IPS-NIHi11 (cell line): Measurements from ENCODE around the gene SLC30A3.

Experiments
- DNase-seq: peaks from one replicate; pipeline ENCODE4 v3.0.0; 2012; ENCODE audit warnings: mixed read lengths, low spot score

The SLC30A3 gene

GRCh38 chr2:27258051-27258450 lies 4.8 kb downstream of the SLC30A3 start:
- DNase-seq = no peak

DNA sequence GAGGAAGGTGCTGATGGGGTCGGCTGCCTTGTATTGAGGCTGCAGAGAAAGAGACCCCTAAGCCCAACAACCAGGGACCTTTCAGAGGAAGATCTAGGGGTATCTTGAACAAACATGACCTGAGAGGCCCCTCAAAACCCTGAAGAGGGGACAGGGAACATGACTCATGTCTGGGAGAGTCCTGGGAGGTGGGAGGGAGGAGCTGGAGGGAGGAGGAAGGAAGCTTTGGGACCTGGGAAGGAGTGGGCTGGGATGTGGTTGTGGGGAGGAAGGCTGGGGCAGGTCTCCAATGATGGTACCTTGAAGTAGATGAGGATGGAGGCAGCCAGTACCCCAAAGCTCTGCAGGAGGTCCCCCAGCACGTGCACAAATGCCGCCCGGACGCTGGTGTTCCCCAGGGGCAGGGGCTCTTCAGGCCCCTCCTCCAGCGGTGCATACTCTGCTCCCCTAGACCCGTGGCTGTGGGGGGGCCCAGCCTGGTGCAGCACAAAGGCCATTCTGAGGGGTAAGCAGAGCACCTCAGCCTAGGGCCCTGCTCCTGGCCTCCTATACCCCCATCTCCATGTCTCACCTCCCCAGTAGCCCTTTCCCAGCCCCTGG lies 5.9 kb downstream of the SLC30A3 start:
- no peak for DNase-seq

- no peak for DNase-seq
Observed at GRCh38 chr2:27255660-27256059, 7.2 kb downstream of the SLC30A3 start.

- peak; percentile 6 for DNase-seq
Observed at GRCh38 chr2:27255187-27255586, 7.7 kb downstream of the SLC30A3 start.

GRCh38 chr2:27251766-27252165 lies 11.1 kb downstream of the SLC30A3 start:
- peak; percentile 4 for DNase-seq

DNA sequence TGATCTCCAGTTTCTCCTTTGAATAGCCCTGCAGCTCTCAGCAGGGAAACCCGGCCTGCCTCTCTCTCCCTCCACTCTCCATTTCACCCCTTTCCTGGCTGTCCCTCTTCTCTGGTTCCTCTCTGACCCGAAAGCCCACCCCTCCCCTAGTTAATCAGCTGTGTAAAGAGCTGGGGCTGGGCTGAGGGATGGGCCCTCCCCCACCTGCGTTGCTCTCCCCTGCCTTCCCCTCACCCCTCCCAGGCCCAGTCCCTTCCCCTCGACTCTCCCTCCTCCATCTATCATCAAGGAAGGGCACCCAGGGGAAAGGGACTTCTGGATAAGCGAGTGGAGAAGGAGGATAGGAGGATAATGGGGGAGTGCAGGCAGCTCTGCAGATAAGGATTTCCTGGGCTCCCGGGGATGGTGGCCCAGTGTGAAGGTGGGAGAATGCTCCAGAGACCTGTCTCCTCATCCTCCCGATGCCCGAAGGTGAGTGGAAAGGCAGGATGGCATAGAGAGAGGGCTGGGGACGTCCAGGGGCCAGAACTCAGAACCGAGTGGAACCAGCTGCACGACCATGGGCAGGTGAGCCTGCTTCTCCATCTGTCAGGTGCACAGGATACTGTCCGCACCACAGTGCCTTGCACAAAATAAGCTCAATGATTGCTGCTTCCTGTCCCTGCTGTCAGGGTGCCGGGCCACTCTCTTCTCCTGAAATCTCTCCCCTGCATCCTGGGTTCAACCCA lies 12.0 kb downstream of the SLC30A3 start:
- peak; percentile 52 for DNase-seq

DNA sequence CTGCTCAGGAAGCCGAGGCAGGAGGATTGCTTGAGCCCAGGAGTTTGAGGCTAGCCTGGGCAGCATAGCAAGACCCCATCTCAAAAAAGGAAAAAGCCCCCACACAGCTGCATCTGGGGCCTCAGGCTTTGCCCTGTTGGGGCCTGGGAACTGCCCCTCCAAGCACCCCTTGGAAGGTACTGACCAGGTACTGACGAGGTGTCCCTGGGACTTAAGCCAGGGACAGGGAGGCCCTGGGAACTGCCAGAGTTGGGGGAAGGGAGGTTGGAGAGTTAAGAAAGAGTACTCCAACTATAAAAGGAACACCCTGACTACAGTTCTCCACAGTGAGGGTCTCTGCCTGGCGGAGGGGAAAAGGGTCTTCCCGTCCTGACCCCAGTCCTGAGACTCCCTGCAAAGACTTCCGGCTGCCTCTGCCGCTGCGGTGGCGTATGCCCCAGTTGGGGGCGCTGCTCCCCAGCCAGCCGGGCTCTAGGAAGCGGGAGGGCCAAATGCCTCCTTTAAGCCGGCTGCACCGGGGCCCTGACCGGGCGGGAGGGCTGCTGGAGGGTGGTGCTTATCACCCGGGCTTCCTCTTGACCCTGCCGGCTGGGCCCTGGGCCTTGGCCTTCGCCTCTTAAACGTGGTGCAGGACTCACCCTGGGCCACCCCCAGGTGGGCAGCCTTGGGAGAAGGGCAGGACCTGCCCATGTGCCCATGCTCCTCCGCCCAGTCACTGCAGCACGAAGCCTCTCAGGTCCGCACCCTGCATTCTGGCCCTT lies 12.8 kb downstream of the SLC30A3 start:
- DNase-seq = peak; percentile 93

DNA sequence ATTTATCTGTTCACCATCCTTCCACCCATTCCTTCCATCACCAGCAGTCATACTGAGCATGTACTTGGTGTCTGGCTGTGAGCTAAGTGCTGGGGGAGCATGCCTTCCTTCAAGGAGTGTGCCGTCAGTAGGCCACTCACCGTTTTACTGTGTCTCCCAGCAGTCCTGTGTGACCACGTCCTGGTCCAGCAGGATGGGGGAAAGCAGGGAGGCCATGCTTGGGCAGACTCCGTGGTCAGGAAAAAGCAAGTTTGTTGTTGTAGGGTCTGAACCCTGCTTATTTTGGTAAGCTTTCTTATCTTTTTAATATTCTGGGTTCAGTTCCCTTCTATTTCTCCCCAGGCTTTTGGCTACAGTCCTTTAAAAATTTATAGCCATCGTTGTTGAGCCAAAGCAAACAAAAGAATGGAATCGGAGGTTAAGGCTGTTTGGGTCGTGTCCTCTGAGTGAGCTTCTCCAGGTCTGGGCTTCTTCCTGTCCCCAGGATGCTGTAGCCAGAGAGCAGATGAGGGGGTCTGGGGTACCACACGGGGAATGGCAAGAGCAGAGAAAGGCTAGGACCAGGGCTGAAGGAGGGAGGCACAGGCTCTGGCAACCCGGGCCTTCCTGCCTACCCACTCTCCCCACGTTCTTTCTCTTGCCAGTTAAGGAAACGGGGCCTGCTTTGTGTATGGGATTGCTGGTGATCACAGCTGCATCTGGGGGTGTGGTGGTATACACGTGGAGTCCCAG lies 13.5 kb downstream of the SLC30A3 start:
- peak; percentile 8 for DNase-seq

GRCh38 chr2:27247893-27248292 lies 15.0 kb downstream of the SLC30A3 start:
- no peak for DNase-seq

GRCh38 chr2:27245626-27246025 lies 17.2 kb downstream of the SLC30A3 start:
- DNase-seq = no peak

- DNase-seq = no peak
Observed at GRCh38 chr2:27245116-27245515, 17.7 kb downstream of the SLC30A3 start.

DNA sequence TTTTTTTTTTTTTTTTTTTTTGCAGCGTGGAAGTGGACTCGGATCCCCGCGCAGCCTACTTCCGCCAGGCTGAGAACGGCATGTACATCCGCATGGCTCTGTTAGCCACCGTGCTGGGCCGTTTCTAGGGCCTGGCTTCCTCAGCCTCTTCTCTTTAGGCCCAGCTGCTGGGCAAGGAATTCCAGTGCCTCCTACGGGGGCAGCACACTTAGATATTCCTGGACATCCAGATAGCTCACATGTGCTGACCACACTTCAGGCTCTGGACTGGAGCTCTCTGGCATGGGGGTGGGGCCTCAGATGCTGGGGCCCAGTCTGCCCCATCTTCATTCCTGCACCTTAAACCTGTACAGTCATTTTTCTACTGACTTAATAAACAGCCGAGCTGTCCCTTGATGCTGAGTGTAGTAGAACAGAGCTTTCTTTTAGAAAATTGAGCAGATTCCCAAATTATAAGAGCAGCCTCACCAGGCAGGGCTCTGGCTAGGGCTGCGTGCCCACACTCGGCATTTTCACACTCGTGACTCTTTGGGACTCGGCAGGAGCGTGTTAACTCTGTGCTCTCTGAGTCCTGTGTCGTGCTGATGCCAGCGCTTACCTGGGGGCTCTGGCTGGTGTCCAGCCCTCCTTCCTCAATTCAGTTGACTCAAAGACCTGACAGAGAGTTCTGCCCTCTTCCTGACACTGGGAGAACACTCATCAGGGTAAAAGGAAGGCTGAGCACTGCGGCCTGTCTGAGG lies 19.3 kb downstream of the SLC30A3 start:
- no peak for DNase-seq

DNA sequence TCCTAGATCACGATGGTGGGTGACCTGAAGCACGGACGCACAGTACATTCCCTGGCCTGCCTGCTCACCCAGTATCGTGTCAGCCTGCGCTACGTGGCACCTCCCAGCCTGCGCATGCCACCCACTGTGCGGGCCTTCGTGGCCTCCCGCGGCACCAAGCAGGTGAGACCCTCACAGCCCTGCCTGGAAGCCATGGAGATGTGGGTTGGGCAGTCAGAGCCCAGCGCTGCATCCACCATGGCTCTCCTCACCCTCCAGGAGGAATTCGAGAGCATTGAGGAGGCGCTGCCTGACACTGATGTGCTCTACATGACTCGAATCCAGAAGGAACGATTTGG lies 20.3 kb downstream of the SLC30A3 start:
- no peak for DNase-seq

DNA sequence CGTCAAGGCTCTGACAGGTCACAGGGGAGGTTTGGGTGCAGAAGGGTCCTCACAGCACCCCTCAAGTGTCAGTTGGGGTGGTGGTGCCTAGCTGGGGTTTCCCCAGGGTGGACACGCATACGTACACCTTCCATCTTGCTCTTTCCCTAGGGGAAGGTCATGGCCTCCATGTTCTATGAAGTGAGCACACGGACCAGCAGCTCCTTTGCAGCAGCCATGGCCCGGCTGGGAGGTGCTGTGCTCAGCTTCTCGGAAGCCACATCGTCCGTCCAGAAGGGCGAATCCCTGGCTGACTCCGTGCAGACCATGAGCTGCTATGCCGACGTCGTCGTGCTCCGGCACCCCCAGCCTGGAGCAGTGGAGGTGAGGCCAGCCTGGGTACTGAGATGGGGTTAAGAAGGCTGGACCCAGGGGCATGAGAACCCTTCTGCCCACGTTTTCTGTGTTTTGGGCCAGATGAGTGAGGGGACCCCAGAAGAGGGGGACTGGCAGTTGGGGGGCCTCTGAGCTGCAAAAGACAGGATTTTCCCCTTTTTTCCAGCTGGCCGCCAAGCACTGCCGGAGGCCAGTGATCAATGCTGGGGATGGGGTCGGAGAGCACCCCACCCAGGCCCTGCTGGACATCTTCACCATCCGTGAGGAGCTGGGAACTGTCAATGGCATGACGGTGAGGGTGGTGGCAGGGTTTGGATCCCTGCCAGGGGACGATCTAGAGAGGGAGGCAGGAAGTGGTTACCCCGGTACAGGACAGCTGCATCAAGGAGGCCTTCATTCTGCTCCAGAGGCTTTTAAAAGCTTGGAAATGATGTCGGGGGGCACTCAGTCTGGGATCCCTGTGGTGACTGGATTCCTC lies 20.9 kb downstream of the SLC30A3 start:
- no peak for DNase-seq

GRCh38 chr2:27240406-27240805 lies 22.4 kb downstream of the SLC30A3 start:
- no peak for DNase-seq

GRCh38 chr2:27238976-27239375 lies 23.9 kb downstream of the SLC30A3 start:
- no peak for DNase-seq

GRCh38 chr2:27237341-27237945 lies 25.4 kb downstream of the SLC30A3 start:
- DNase-seq = no peak

GRCh38 chr2:27236626-27237025 lies 26.2 kb downstream of the SLC30A3 start:
- DNase-seq = no peak

DNA sequence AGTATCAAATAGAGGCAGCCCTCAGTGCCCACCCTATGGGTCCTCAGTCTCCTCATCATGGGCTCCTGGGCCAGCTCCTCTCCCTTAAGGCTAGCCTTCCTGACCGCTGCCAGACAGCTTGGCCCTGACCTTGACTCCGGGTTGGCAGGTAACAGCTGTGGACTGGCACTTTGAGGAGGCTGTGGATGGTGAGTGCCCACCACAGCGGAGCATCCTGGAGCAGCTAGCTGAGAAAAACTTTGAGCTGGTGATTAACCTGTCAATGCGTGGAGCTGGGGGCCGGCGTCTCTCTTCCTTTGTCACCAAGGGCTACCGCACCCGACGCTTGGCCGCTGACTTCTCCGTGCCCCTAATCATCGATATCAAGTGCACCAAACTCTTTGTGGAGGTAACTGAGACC lies 26.7 kb downstream of the SLC30A3 start:
- no peak for DNase-seq

- no peak for DNase-seq
Observed at GRCh38 chr2:27233341-27233740, 29.5 kb downstream of the SLC30A3 start.

GRCh38 chr2:27231921-27232320 lies 30.9 kb downstream of the SLC30A3 start:
- no peak for DNase-seq
